Esophagus muscularis mucosa (tissue), 4 donors: ENCODE measurements around the gene NUP93. TPM values are rescaled to one million over a fixed set of nuclear protein-coding genes. Genes with fewer than 3 reads are reported as not detected.
A peak's percentile ranks its signal among the peaks of the same experiment; 100 is the strongest.

Experiments used
- DNase-seq: peaks from one replicate; pipeline ENCODE4 v3.0.0-alpha.2; 2017; ENCODE audit errors: extremely low spot score
- H3K27ac ChIP-seq, 4 donors: fragments of 200-600 bp; sonication (generic); replicated peaks in 1 of 4; 1 replicate in 3 of 4; 2 replicates in 1 of 4; pipeline ENCODE4 v1.5.1; 2016 to 2019; ENCODE audit warnings: mild to moderate bottlenecking in 1 of 4
- H3K27me3 ChIP-seq, 4 donors: fragments of 200-600 bp; sonication (generic); one replicate each; pipeline versions ENCODE4 v1.5.1 to v1.6.0; 2016 to 2019
- H3K36me3 ChIP-seq, 4 donors: fragments of 200-600 bp; sonication (generic); one replicate each; pipeline ENCODE4 v1.5.1; 2016 to 2019
- H3K4me1 ChIP-seq, 4 donors: fragments of 200-600 bp; sonication (generic); one replicate each; pipeline ENCODE4 v1.5.1; 2016 to 2019
- H3K4me3 ChIP-seq, 4 donors: fragments of 200-600 bp; sonication (generic); 1 replicate in 2 of 4; 2 replicates in 2 of 4; pipeline ENCODE4 v1.5.1; 2016 to 2019; ENCODE audit warnings: mild to moderate bottlenecking in 4 of 4, moderate library complexity in 1 of 4
- H3K9me3 ChIP-seq, 4 donors: fragments of 200-600 bp; sonication (generic); 1 replicate in 3 of 4; 2 replicates in 1 of 4; pipeline ENCODE4 v1.5.1; 2016 to 2019
- EP300 ChIP-seq: sonication (generic); formaldehyde crosslinking; IDR thresholded peaks from one replicate; pipeline ENCODE4 v1.6.1; 2017; ENCODE audit warnings: antibody characterized with exemption
- POLR2A ChIP-seq: fragments of 450-650 bp; IDR thresholded peaks from one replicate; pipeline ENCODE4 v1.6.1; 2017; ENCODE audit warnings: antibody characterized with exemption, moderate library complexity, mild to moderate bottlenecking, low read depth
- POLR2AphosphoS5 ChIP-seq, 2 donors: sonication (generic); formaldehyde crosslinking; IDR thresholded peaks; one replicate each; pipeline ENCODE4 v1.6.1; 2017; ENCODE audit warnings: antibody characterized with exemption in 2 of 2
- WGBS: methylation state at CpG from one replicate; pipeline ENCODE4 v1.1.5; 2018; 5-methylcytosine and 5-hydroxymethylcytosine counted together
- intact Hi-C: fragments of 100-400 bp; cut with DNase I; formaldehyde crosslinking; loops from one replicate; pipeline ENCODE4 v1.15.1; 2023
- total RNA-seq, 4 donors: library from RNA; depleted of rRNA; stranded (reverse); fragments of >200 nt; gene quantifications; one replicate each; pipeline versions ENCODE4 v1.1.0 to v1.2.1, GENCODE V29; 2016
- TF ChIP-seq, protein P1 (sequence below), 3 experiments: fragments of 200-600 bp in 2 of 3; fragments of 450-650 bp in 1 of 3; sonication (generic) in 2 of 3; IDR thresholded peaks; one replicate each; pipeline ENCODE4 v1.5.1; 2017 to 2019; ENCODE audit warnings: antibody characterized with exemption in 3 of 3, mild to moderate bottlenecking in 2 of 3, moderate library complexity in 1 of 3

NUP93 gene
- total RNA-seq, 4 donors from 2014 or later: 34.0 to 47.5 (median 36.5) TPM

DNA sequence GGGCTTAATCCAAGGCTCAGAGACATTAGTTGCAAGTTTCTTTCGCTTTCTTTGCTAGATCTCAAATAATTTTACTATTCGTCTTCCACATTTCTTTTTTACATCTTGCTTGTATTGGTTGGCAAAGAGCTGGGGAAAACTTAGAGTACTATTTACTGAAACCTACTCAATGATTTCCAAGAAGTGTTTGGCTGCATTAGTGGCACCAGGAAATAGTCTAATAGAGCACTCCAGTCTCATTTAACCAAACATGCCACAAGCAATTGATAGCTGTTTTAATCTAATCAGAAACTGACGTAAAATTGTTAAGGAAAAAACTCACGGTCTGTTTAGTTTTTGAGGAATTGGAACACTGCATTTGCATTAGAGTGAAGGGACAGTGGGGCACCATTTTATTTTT lies 29.0 kb downstream of the NUP93 start:
- 41% methylated on average over 4 of the region's 4 CpGs for WGBS
- Histone ChIP-seq H3K9me3 (no peaks in the 10 kb centered on the region), H3K27ac (peak overlapping the region; percentile 17 to 45 (median 42)), H3K4me3 (no peak overlapping the region), H3K36me3 (peaks cover 0 to 17% (median 8%) of the 10 kb centered on the region in 4 donors), H3K4me1 (peaks cover 8 to 18% (median 13%) of the 10 kb centered on the region in 4 donors), H3K27me3 (no peaks in the 10 kb centered on the region)
- intact Hi-C loops: no loop called here
- DNase-seq: no peak
- TF ChIP-seq, protein P1, sequence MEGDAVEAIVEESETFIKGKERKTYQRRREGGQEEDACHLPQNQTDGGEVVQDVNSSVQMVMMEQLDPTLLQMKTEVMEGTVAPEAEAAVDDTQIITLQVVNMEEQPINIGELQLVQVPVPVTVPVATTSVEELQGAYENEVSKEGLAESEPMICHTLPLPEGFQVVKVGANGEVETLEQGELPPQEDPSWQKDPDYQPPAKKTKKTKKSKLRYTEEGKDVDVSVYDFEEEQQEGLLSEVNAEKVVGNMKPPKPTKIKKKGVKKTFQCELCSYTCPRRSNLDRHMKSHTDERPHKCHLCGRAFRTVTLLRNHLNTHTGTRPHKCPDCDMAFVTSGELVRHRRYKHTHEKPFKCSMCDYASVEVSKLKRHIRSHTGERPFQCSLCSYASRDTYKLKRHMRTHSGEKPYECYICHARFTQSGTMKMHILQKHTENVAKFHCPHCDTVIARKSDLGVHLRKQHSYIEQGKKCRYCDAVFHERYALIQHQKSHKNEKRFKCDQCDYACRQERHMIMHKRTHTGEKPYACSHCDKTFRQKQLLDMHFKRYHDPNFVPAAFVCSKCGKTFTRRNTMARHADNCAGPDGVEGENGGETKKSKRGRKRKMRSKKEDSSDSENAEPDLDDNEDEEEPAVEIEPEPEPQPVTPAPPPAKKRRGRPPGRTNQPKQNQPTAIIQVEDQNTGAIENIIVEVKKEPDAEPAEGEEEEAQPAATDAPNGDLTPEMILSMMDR (IDR thresholded peaks at IDR 0.05): no peak
- no peak for TF ChIP-seq POLR2AphosphoS5 (IDR thresholded peaks at IDR 0.05)
- TF ChIP-seq EP300: no peak
- no peak for TF ChIP-seq POLR2A

DNA sequence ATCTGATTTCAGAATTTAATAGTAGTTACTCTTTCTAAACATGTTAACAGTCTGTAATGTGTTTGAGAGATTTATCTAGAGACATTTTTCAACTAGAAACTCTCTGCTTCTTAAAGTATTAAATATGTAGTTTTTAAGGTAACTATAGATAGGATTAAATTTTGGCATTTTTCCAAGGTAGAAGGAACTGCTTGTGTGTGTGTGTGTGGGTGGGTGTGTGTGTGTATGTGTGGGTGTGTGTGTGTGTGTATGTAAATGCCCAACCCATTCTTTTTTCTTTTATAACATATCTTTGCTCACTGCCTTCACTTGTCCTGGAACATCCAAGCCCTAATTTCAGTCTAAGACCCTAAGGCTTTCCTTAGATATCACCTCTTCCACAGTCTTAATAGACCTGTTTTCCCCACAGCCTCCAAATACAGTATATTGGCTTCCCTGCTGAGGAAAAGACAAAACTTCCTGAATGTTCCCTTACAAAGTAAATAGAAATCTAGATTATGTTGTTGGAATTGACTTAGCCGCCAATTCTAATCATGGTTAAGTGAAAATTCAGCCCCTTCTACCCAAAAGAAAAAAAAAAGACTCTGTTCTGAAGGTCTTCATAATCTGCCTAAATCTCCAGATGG lies 33.5 kb downstream of the NUP93 start:
- H3K27me3 ChIP-seq: no peaks in the 10 kb centered on the region
- intact Hi-C loops: no loop called here
- H3K27ac ChIP-seq: no peak overlapping the region
- peaks cover 11 to 19% (median 19%) of the 10 kb centered on the region in 4 donors for H3K4me1 ChIP-seq
- TF ChIP-seq EP300 (no peak), POLR2A (no peak), POLR2AphosphoS5 (IDR thresholded peaks at IDR 0.05) (no peak)
- TF ChIP-seq, protein P1 (IDR thresholded peaks at IDR 0.05): no peak
- peaks cover 0 to 27% (median 8%) of the 10 kb centered on the region in 4 donors for H3K36me3 ChIP-seq
- 100% methylated on average over 1 of the region's 1 CpG for WGBS
- H3K4me3 ChIP-seq: no peak overlapping the region
- DNase-seq: no peak
- H3K9me3 ChIP-seq: no peaks in the 10 kb centered on the region

DNA sequence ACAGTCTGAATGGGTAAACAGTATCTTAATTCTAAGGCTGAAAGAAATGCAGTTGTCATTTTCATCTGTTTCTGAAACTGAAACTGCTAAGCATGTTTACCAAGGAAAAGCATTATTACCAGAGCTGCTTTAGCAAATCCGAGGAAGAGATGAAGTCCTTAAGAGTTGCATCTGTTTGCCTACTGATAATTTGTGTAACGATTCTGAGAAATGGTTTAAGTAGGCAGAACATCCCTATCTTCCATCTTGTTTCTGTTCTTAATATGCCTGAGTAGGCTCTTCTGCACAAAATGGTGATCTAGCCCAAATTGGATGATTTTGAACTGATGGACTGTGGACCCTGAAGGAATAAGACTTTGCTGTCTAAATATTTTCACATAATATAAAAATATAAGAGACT lies 34.9 kb downstream of the NUP93 start:
- no peaks in the 10 kb centered on the region for H3K9me3 ChIP-seq
- intact Hi-C loops: no loop called here
- no peaks in the 10 kb centered on the region for H3K27me3 ChIP-seq
- WGBS: 80% methylated on average over 2 of the region's 2 CpGs
- H3K27ac ChIP-seq: no peak overlapping the region
- peaks cover 0 to 27% (median 8%) of the 10 kb centered on the region in 4 donors for H3K36me3 ChIP-seq
- H3K4me3 ChIP-seq: no peak overlapping the region
- no peak for DNase-seq
- no peak for TF ChIP-seq POLR2A
- TF ChIP-seq, protein P1 (IDR thresholded peaks at IDR 0.05): no peak
- peaks cover 4 to 18% (median 13%) of the 10 kb centered on the region in 4 donors for H3K4me1 ChIP-seq

DNA sequence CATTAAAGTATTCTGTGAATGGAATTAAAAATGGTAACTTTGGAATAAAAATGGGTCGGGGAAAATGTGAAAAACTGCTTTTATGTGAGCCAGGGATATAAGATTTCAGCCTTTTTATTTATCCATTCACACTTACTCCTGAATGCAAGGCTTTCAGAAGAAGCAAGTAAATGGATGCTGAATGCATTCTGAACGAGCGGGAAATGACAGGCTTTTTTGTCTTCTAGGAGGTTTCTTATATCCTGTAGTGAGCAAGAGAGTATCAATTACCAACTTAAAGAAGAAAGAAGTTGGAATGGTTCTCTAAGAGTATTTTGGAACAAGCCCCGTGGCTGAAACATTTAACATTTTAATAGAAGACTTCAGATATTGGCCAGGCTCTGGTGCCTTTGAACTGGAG lies 36.0 kb downstream of the NUP93 start:
- no peak overlapping the region for H3K27ac ChIP-seq
- no peaks in the 10 kb centered on the region for H3K27me3 ChIP-seq
- no peak overlapping the region for H3K4me3 ChIP-seq
- no peak for DNase-seq
- no peaks in the 10 kb centered on the region for H3K9me3 ChIP-seq
- intact Hi-C loops: no loop called here
- peaks cover 4 to 23% (median 17%) of the 10 kb centered on the region in 4 donors for H3K4me1 ChIP-seq
- TF ChIP-seq EP300: no peak
- TF ChIP-seq POLR2AphosphoS5 (IDR thresholded peaks at IDR 0.05): no peak
- H3K36me3 ChIP-seq: peaks cover 0 to 17% (median 3%) of the 10 kb centered on the region in 4 donors
- 87% methylated on average over 4 of the region's 4 CpGs for WGBS

DNA sequence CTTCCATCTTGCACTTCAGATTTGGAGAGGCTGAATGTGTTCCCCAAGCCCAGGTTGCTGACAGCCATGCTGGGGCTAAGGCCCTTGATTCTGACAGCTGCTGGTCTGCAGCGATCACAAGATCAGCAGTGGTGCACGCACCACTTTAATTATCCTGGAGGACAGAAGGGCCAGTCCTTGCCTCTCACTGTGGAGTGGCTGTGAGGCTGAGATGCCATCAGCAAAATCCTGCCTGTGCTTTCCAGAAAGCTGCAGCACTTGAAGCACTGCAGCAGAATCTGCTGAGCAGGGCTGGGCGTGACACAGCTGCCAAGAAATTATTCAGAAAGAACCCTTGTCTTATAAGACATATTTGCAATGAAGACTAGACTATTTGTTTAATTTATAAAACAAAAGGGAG lies 37.1 kb downstream of the NUP93 start:
- Histone ChIP-seq H3K4me3 (no peak overlapping the region), H3K36me3 (peaks cover 0 to 17% (median under 1%) of the 10 kb centered on the region in 4 donors), H3K27ac (no peak overlapping the region), H3K27me3 (no peaks in the 10 kb centered on the region), H3K9me3 (no peaks in the 10 kb centered on the region), H3K4me1 (peaks cover 4 to 33% (median 26%) of the 10 kb centered on the region in 4 donors)
- intact Hi-C loops: no loop called here
- no peak for TF ChIP-seq POLR2AphosphoS5 (IDR thresholded peaks at IDR 0.05)
- TF ChIP-seq EP300: no peak
- TF ChIP-seq POLR2A: no peak
- TF ChIP-seq, protein P1 (IDR thresholded peaks at IDR 0.05): no peak
- WGBS: 43% methylated on average over 1 of the region's 3 CpGs
- DNase-seq: no peak
